Measurements from ENCODE around the gene RMRP. TPM values are rescaled to one million over a fixed set of nuclear protein-coding genes. Genes with fewer than 3 reads are reported as not detected.

The RMRP gene
- total and polyA plus RNA-seq, 10 of the 15 experiments (the other 5 are each of a cell fraction or from before 2014, with no cell fraction given): 12.0 to 42,450 (median 6,418) TPM; not detected in 4

DNA sequence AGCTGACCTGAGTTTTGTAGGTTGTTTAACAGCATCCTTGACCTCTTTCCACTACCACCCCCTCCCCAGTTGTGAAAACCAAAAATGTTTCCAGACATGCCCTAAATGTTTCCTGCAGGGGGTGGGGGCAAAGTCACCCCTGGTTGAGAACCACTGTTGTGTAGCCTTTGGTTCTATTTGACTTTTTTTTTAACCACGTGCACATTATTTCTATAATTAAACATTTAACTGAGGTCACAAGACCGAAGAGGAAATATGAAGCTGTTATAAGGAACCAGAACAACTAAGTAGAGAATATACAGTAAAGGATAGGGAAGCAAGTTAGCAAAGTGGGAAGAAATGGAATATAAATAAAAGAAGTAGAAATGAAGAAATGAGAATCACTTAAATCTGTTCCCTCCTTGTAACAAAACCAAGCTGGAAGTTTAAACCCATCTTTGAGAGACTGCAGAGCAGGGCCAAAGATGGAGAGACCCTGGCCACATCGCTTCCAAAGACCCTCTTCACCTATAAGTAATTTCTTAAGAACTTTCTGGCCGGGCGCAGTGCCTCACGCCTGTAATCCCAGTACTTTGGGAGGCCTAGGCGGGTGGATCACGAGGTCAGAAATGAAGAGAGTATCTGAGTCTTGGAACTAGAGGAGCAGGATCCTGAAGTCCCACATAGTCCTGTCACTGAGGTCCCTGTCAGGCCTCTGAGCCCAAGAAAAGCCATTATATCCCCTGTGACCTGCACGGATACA, 21.5 kb downstream of the RMRP start:
- BruUV-seq (replicated peaks): no TSS peak
- H3K36me3 ChIP-seq (ENCODE audit: control insufficient read depth in 2 of 2, insufficient read depth in 2 of 2, low read length in 1 of 2): no peaks in the 10 kb centered on the region
- H2AFZ ChIP-seq (ENCODE audit: control insufficient read depth, low read depth, low read length): no peak overlapping the region
- H3K27me3 ChIP-seq (replicated peaks in 1 of 2; ENCODE audit: control insufficient read depth in 2 of 2, insufficient read depth in 2 of 2, low read length in 1 of 2): no peaks in the 10 kb centered on the region
- intact Hi-C loops (cut with micrococcal nuclease; ENCODE audit: unreplicated experiment): no loop called here
- no peaks in the 10 kb centered on the region for H3K79me2 ChIP-seq (ENCODE audit: control insufficient read depth, insufficient read depth, low read length)
- TF ChIP-seq JUNB (IDR thresholded peaks at IDR 0.05): 0 out of 2 replicates have a peak, but pooled peaks have one; percentile 10
- TF ChIP-seq MEF2A (IDR thresholded peaks at IDR 0.05; ENCODE audit: insufficient read depth, low read depth, low read length): peak; percentile 76
- TF ChIP-seq RAD51 (IDR thresholded peaks at IDR 0.05): peak; percentile 64; the same call in 1 of the 2 replicates
- TF ChIP-seq RUNX3 (IDR thresholded peaks at IDR 0.05; ENCODE audit: low read length): peak; percentile 59
- TF ChIP-seq NR2F1 (conservative IDR thresholded peaks at IDR 0.05): no peak
- no peak for TF ChIP-seq ETV6 (conservative IDR thresholded peaks at IDR 0.05 in 1 of 2, IDR thresholded peaks at IDR 0.05 in 1 of 2; ENCODE audit: borderline replicate concordance in 1 of 2, low read depth in 1 of 2)
- no peak for TF ChIP-seq TCF12 (IDR thresholded peaks at IDR 0.05; ENCODE audit: low read depth, low read length)
- no peak for TF ChIP-seq TCF7 (IDR thresholded peaks at IDR 0.05; ENCODE audit: borderline replicate concordance)
- TF ChIP-seq BCL11A (IDR thresholded peaks at IDR 0.05; ENCODE audit: low read depth, low read length): no peak
- TF ChIP-seq, protein P1, sequence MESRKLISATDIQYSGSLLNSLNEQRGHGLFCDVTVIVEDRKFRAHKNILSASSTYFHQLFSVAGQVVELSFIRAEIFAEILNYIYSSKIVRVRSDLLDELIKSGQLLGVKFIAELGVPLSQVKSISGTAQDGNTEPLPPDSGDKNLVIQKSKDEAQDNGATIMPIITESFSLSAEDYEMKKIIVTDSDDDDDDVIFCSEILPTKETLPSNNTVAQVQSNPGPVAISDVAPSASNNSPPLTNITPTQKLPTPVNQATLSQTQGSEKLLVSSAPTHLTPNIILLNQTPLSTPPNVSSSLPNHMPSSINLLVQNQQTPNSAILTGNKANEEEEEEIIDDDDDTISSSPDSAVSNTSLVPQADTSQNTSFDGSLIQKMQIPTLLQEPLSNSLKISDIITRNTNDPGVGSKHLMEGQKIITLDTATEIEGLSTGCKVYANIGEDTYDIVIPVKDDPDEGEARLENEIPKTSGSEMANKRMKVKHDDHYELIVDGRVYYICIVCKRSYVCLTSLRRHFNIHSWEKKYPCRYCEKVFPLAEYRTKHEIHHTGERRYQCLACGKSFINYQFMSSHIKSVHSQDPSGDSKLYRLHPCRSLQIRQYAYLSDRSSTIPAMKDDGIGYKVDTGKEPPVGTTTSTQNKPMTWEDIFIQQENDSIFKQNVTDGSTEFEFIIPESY (IDR thresholded peaks at IDR 0.05): no peak
- TF ChIP-seq BACH1 (IDR thresholded peaks at IDR 0.05; ENCODE audit: borderline replicate concordance): no peak
- peak; percentile 44 to 47; a peak in 2 of 4 replicates for TF ChIP-seq BHLHE40 (IDR thresholded peaks at IDR 0.05; ENCODE audit: borderline replicate concordance in 1 of 2, low read depth in 2 of 2, low read length in 1 of 2)
- TF ChIP-seq HCFC1 (IDR thresholded peaks at IDR 0.05; ENCODE audit: low read length): no peak
- no peak for TF ChIP-seq CHD4 (IDR thresholded peaks at IDR 0.05)
- no peak for TF ChIP-seq TARDBP (IDR thresholded peaks at IDR 0.05; ENCODE audit: borderline replicate concordance)
- TF ChIP-seq SMAD5 (IDR thresholded peaks at IDR 0.05; ENCODE audit: low read depth): no peak
- 0 out of 2 replicates have a peak, but pooled peaks have one; percentile 23 for TF ChIP-seq IKZF1 (conservative IDR thresholded peaks at IDR 0.05)
- no peak for TF ChIP-seq GABPA (IDR thresholded peaks at IDR 0.05; ENCODE audit: low read depth)
- DNase-seq (ENCODE audit: low read depth, low spot score) (no peak), ATAC-seq (no peak; the same call in 1 of the 3 replicates), FAIRE-seq (no peak)
- CTCF ChIA-PET: interaction anchor here (0.9 to 3.3 kb wide), 8 partner anchors 10 to 93 kb away, joined by 3 to 31 read pairs (median 4); partner anchors contain the start of gene ARHGEF39
- POLR2A ChIA-PET: interaction anchor here (1.1 to 2.4 kb wide), 3 partner anchors 10 to 31 kb away, joined by 4 to 12 read pairs (median 6); partner anchors contain the start of gene TESK1
- no peak overlapping the region for H3K9ac ChIP-seq (ENCODE audit: control insufficient read depth, insufficient read depth, low read length)
- in situ Hi-C loops (cut with MboI): no loop called here
- peak overlapping the region; percentile 27; the same call in 1 of the 2 replicates for H3K4me2 ChIP-seq (ENCODE audit: control insufficient read depth, insufficient read depth)
- 62% methylated on average over 9 of the region's 9 CpGs for WGBS (ENCODE audit: insufficient coverage, insufficient replicate concordance, low lambda C conversion rate, missing lambda C conversion rate)
- H3K4me1 ChIP-seq (ENCODE audit: control insufficient read depth, insufficient read depth, low read length): peaks cover 25% of the 10 kb centered on the region
- RAD21 ChIA-PET (ENCODE audit: unreplicated experiment): interaction anchor here (0.7 to 3.1 kb wide), 5 partner anchors 10 to 28 kb away, joined by 3 to 16 read pairs (median 4); no protein-coding TSS in a partner anchor
- SMC1A ChIA-PET (ENCODE audit: uncharacterized antibody, unreplicated experiment): interaction anchor here (0.5 to 4.5 kb wide), 5 partner anchors 11 to 22 kb away, joined by 3 to 32 read pairs (median 4); partner anchors contain the start of gene SIT1
- H3K4me3 ChIP-seq: no peak overlapping the region
- no peaks in the 10 kb centered on the region for H4K20me1 ChIP-seq (ENCODE audit: control insufficient read depth, insufficient read depth)
- no peaks in the 10 kb centered on the region for H3K9me3 ChIP-seq (replicated peaks; ENCODE audit: control insufficient read depth, insufficient read depth, low read length)
- no peak overlapping the region for H3K27ac ChIP-seq (ENCODE audit: control insufficient read depth, insufficient read depth)
